ENCODE data around the gene PLCD1.

DNA sequence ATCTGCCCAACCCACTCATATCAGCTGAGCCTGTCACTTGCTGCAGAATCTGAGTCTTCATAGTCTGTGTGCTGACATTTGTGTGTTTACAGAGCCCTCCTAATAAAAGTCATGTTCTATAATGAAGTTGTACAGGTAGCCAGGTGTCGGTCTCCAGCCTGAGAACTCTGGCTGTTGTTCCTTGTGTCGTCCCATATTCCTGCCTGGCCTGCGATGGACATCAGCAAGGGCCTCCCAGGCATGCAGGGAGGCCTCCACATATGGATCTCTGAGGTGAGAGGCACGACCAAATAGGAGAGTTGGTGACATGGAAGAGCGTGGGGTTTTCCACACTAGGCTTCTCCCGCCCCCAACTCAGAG, 36.0 kb downstream of the PLCD1 start:
- TF ChIP-seq, protein P1, sequence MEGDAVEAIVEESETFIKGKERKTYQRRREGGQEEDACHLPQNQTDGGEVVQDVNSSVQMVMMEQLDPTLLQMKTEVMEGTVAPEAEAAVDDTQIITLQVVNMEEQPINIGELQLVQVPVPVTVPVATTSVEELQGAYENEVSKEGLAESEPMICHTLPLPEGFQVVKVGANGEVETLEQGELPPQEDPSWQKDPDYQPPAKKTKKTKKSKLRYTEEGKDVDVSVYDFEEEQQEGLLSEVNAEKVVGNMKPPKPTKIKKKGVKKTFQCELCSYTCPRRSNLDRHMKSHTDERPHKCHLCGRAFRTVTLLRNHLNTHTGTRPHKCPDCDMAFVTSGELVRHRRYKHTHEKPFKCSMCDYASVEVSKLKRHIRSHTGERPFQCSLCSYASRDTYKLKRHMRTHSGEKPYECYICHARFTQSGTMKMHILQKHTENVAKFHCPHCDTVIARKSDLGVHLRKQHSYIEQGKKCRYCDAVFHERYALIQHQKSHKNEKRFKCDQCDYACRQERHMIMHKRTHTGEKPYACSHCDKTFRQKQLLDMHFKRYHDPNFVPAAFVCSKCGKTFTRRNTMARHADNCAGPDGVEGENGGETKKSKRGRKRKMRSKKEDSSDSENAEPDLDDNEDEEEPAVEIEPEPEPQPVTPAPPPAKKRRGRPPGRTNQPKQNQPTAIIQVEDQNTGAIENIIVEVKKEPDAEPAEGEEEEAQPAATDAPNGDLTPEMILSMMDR (IDR thresholded peaks at IDR 0.05), result no peak
- no peak for TF ChIP-seq ZFX (IDR thresholded peaks at IDR 0.05; ENCODE audit: borderline replicate concordance)
